Activated naive CD4-positive, alpha-beta T cell treated with anti-CD3 and anti-CD28 coated beads for 36 hours (primary cell): ENCODE results near the gene NPIPA2. TPM values are rescaled to one million over a fixed set of nuclear protein-coding genes. Genes with fewer than 3 reads are reported as not detected.
"Not testable (repeated sequence)": the region's sequence is repeated elsewhere in the genome, so short reads cannot be mapped to it uniquely, and the experiment has no call there.

Source experiments
- CTCF ChIA-PET: fragments of 350-600 bp; sonication (Branson Sonifier 250); formaldehyde crosslinking; loops from one replicate; lab custom pipeline; 2021; ENCODE audit warnings: antibody characterized with exemption; lab: Charles Lee
- DNase-seq: peaks from one replicate; pipeline ENCODE4 v3.0.0-alpha.2; 2020
- H3K27ac Mint-ChIP-seq: one replicate; pipeline ENCODE4 v1.8.0; 2021; ENCODE audit warnings: mild to moderate bottlenecking, mixed read lengths
- H3K27me3 Mint-ChIP-seq: one replicate; pipeline ENCODE4 v1.8.0; 2021; ENCODE audit warnings: low read depth, mixed read lengths
- H3K36me3 Mint-ChIP-seq: one replicate; pipeline ENCODE4 v1.8.0; 2021; ENCODE audit warnings: low read depth, mixed read lengths
- H3K4me1 Mint-ChIP-seq: one replicate; pipeline ENCODE4 v1.8.0; 2021; ENCODE audit warnings: low read depth, mixed read lengths
- H3K4me3 Mint-ChIP-seq: one replicate; pipeline ENCODE4 v1.8.0; 2021; ENCODE audit warnings: mild to moderate bottlenecking, moderate library complexity, mixed read lengths
- H3K9me3 Mint-ChIP-seq: one replicate; pipeline ENCODE4 v1.8.0; 2021; ENCODE audit warnings: mixed read lengths
- intact Hi-C: fragments of 100-400 bp; cut with micrococcal nuclease; formaldehyde crosslinking; loops from one replicate; pipeline ENCODE4 v1.15.1; 2023
- total RNA-seq, 2 experiments: library from RNA; stranded (reverse); gene quantifications; one replicate each; pipeline ENCODE4 v1.2.3, GENCODE V29; 2021

NPIPA2 gene
- total RNA-seq, 2 experiments from 2014 or later: 3.6 to 4.1 TPM

DNA sequence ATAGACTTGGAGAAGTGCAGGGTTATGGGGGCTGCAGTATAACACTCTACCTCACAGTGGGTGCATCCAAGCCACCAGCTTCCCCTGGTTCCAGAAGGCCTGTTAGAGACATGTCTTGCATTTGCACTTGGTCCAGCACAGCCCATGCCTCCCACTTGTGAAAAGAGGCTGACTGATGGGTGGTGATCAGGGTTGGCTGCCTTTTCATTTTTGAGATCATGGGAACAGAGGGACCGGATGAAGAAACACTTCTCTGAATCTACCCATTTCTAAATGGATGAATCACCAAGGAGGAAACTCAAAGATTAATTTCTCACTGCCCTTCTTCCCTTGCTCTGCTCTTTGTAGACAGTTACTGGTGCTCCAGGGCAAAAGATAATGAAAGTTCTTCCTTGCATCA lies 43.8 kb downstream of the NPIPA2 start:
- CTCF ChIA-PET, H3K9me3 Mint-ChIP-seq, H3K4me1 Mint-ChIP-seq, H3K36me3 Mint-ChIP-seq, intact Hi-C loops, H3K27me3 Mint-ChIP-seq, H3K27ac Mint-ChIP-seq, H3K4me3 Mint-ChIP-seq, DNase-seq: not testable (repeated sequence)

DNA sequence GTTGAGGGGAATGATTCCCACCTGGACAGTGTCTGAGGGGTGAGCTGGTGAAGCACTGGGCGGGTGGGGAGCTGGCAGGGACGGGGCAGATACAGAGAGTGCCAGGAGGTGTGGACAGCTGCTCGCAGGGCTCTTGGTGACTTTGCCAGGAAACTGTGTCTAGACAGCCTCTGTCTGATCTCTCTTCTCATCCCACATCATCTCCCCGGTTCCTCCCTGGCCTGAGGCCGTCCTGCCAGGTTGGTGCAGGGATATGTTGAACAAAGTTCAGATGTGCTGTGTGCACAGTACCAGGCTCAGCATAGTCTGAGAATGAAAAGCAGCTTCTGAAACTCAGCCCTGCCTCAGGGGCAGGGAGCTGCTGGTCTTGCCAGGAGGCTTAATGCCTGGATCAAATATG lies 47.2 kb downstream of the NPIPA2 start:
- H3K36me3 Mint-ChIP-seq, H3K27me3 Mint-ChIP-seq, CTCF ChIA-PET, H3K27ac Mint-ChIP-seq, H3K4me3 Mint-ChIP-seq, H3K9me3 Mint-ChIP-seq, DNase-seq, intact Hi-C loops, H3K4me1 Mint-ChIP-seq: not testable (repeated sequence)

DNA sequence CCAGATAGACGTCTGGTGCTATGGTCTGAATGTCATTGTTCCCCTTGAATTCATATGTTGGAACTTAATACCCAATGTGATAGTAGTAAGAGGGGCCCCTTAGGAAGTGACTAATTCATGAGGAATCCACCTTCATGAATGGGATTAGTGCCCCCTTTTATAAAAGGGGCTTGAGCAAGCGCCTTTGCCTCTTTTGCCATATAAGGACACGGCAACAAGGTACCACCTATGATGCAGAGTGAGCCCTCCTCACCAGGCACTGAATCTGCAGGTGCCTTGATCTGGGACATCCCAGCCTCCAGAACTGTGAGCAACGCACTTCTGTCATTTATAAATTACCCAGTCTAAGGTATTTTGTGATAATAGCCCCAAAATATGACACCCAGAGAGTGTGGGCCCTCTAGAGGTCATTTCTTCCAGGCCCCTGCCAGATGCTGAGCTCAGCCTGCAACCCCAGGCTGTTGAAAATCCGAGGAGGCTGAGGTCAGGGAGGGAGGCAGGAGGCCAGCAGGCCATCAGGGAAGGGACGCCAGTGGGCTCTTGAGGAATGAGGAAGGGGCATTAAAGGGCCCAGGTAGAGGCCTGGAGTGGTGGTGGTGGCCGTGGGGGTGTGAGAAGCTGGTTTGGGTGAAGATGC lies 48.1 kb downstream of the NPIPA2 start:
- intact Hi-C loops, DNase-seq, H3K27ac Mint-ChIP-seq, H3K9me3 Mint-ChIP-seq, H3K36me3 Mint-ChIP-seq, H3K4me3 Mint-ChIP-seq, CTCF ChIA-PET, H3K27me3 Mint-ChIP-seq, H3K4me1 Mint-ChIP-seq: not testable (repeated sequence)

DNA sequence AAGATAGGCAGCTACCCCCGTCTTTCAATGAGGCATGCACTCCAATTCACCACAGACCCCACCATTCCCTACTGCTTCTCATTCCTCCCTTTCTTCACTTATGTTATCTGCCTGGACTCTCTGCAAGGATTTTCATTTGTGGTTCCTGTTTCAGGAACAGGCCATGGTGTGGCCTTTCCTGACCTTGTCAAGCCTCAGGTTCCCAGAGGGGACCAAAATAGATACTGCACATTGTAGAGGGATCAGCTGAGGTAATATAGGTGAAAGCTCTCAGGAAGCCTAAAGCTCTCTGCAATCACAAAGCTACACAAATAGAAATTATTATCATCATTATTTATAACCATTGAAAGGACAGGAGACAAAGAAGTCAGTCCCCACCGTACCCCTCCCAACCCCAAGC lies 50.6 kb downstream of the NPIPA2 start:
- H3K4me3 Mint-ChIP-seq, DNase-seq, intact Hi-C loops, H3K27me3 Mint-ChIP-seq, H3K9me3 Mint-ChIP-seq, H3K4me1 Mint-ChIP-seq, H3K36me3 Mint-ChIP-seq, H3K27ac Mint-ChIP-seq, CTCF ChIA-PET: not testable (repeated sequence)

DNA sequence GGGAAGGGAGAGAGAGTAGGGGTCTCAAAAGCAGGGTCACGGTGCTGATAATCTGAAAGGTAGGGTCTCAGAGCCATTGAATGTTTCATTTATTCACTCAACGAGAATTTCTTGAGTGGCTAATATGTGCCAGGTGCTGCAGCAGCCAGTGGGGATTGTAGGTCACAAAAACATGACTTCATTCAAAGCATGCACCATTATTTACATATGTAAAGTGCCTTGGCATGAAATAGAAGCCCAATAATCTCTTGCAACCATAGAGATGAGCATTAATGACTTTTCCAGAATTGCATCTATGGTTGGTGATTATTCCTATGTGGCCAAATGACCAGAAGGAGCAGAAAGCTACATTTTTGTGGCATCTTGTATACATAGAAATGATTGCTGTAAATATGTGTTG lies 55.2 kb downstream of the NPIPA2 start:
- DNase-seq, CTCF ChIA-PET, H3K4me3 Mint-ChIP-seq, H3K27me3 Mint-ChIP-seq, H3K9me3 Mint-ChIP-seq, H3K4me1 Mint-ChIP-seq, H3K36me3 Mint-ChIP-seq, H3K27ac Mint-ChIP-seq, intact Hi-C loops: not testable (repeated sequence)

DNA sequence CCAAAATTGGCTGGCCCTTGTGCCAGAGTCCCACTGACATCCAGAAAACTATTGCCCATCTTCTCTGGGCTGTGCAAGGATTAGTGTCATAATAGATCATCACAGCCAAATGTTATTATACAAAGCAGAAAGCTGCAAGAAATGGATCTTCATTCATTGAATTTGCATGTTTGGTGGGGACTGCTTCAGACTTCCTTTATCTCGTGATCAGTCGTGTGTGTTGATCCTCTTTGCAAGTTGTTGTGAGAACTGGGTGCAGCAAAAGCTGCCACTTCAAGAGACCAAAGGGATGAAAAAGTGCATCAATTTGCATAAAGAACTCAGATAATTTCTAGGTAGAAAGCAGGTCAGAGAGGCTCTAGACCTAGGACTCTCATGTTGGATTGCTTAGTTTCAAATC lies 61.2 kb downstream of the NPIPA2 start:
- H3K4me1 Mint-ChIP-seq, CTCF ChIA-PET, intact Hi-C loops, H3K9me3 Mint-ChIP-seq, DNase-seq, H3K4me3 Mint-ChIP-seq, H3K27ac Mint-ChIP-seq, H3K27me3 Mint-ChIP-seq, H3K36me3 Mint-ChIP-seq: not testable (repeated sequence)

DNA sequence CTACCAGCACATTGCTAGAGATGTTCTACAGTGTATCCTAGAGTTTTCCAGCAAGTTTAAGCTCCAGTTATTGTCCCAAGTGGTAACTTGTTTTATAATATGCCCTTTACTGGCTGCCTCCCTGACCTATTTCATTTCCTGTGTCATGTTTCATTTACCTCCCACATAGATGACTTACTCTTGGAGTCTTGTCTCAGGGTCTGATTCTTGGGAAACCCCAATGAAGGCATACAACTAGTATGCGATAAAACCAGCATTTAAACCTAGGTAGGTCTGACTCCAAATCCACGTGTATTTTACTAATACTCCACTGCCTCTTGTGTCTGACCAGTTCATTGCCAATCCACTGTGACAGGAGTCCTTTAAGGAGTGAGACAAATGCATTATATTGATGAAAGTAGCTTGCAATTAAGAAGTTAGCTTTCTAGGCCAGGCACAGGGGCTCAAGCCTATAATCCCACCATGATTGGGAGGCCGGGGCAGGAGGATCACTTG lies 64.9 kb downstream of the NPIPA2 start:
- intact Hi-C loops, DNase-seq, H3K4me3 Mint-ChIP-seq, H3K27ac Mint-ChIP-seq, H3K4me1 Mint-ChIP-seq, H3K36me3 Mint-ChIP-seq, CTCF ChIA-PET, H3K9me3 Mint-ChIP-seq, H3K27me3 Mint-ChIP-seq: not testable (repeated sequence)

DNA sequence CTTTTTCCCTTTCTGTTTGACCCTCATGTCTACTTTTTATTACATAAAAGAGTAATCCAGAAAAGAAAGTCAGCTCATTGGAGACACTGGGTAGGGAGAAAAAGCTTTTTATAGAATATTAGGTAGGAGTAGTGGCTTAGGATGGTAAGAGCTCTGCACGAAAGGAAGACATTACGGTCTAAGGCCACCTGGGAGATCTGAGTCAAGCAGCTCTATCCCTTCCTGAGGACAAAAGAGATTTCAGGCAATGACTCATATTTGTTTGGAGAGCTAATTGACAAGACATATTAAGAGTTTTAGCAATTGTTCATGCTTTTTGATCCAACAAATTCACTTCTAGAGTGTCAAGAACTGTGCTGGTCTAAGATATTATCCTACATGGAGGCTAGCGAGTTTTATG lies 71.6 kb downstream of the NPIPA2 start:
- intact Hi-C loops, H3K27ac Mint-ChIP-seq, DNase-seq, H3K27me3 Mint-ChIP-seq, H3K36me3 Mint-ChIP-seq, H3K4me1 Mint-ChIP-seq, H3K4me3 Mint-ChIP-seq, H3K9me3 Mint-ChIP-seq, CTCF ChIA-PET: not testable (repeated sequence)

Other genes starting within 250 kb of the NPIPA2 start
- 10 to 100 TPM; 41.8 to 44.0 TPM for gene PARN, start 112.3 kb upstream of the NPIPA2 start, total RNA-seq
- 10 to 100 TPM; 41.9 to 44.6 TPM for gene BFAR, start 109.6 kb upstream of the NPIPA2 start, total RNA-seq
- gene PLA2G10, start 48.2 kb upstream of the NPIPA2 start, total RNA-seq: not detected
- gene NPIPA3, start 39.1 kb upstream of the NPIPA2 start, total RNA-seq: 1 to 10 TPM; 1.5 to 1.9 TPM
- gene NOMO1, start 91.2 kb downstream of the NPIPA2 start, total RNA-seq: 10 to 100 TPM; 33.1 to 35.1 TPM
- gene NPIPA1, start 194.9 kb downstream of the NPIPA2 start, total RNA-seq: 100 to 1,000 TPM in 1 of 2 experiments, 10 to 100 TPM in 1; 81.4 to 101 TPM
- 10 to 100 TPM; 52.6 to 53.9 TPM for gene PDXDC1, start 232.5 kb downstream of the NPIPA2 start, total RNA-seq